NCI-H2196 treated with DMSO at 0.1 percent for 48 hours (cell line): Measurements from ENCODE around the gene ADCY5.

Experiments used
- DNase-seq: peaks from one replicate; lab custom pipeline; 2025; ENCODE audit not compliant: unreplicated experiment; lab: John Stamatoyannopoulos, UW

The ADCY5 gene

DNA sequence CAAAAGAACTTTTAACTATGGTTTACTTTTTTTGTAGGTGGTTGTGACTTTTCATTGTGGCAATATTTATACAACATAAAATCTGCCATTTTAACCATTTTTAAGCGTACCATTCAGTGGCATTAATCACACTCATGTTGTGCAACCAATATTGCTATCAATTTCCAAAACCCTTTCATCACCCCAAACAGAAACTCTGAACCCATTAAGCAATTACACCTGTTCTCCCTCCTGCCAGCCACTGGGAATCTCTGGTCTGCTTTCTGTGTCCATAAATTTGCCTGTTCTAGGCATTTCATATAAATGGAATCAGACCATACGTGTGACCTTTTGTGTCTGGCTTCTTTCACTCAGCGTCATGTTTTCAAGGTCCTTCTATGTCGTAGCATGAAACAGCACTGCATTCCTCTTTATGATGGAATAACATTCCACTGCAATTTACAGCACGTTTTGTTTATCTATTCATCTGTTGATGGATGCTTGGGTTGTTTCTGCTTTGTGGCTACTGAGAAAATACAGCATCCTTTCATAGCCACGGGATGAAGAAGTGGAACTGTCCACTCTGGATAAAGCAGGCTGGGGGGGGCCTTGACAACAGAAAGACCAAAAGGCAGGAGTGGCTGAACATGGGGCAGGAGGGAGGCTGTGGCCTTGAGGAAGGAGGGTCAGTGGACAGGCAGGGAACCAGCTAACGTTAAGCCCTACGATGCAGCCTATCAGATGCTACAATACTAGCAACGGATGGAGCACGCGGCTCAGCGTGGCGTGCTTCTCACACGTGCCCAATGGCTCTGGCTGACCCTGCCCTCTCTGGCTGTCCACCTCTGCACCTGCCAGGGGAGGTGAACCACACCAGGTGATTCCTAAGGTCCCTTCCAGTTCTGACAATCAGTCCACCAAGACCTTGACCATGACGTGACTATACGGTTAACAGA is 136.3 kb downstream of the ADCY5 start:
- no peak for DNase-seq

DNA sequence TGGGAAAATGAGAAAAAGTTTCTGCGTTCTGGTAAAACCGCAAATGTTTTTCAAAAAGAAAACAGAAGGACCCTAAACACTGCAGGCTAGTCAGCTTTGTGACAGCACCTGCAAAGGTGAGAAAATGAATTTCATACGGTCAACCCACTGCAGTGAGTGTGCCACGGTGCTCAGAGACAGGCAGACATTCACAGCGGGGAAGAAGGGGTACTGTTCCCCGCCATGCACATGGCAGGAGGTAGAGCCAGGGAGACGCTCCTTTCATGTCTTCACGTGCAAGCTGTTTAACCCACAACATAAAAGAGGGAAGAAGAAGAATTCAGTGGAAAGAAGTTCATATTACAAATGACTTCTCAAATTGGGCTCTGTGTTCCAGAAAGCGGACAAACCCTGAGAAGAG is 137.7 kb downstream of the ADCY5 start:
- DNase-seq, result no peak

DNA sequence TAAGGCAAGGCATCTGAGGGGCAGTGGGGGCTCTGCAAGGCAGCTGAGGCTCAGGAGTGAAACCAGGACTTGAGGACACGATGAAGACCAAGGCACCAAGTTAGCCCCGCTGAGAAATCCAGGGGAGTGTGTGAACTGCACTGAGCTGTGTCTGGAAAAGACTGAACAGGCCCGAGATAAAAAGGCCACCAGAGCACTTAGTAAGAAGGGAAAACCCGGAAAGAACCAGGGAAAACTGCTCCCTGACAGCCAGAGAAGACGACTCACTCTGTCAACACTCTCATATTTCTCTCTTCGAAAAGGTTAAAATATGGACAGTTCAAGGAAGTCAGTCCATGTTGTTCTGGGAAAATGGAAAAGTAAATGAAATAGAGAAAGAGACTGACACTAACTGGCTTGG is 138.1 kb downstream of the ADCY5 start:
- no peak for DNase-seq

DNA sequence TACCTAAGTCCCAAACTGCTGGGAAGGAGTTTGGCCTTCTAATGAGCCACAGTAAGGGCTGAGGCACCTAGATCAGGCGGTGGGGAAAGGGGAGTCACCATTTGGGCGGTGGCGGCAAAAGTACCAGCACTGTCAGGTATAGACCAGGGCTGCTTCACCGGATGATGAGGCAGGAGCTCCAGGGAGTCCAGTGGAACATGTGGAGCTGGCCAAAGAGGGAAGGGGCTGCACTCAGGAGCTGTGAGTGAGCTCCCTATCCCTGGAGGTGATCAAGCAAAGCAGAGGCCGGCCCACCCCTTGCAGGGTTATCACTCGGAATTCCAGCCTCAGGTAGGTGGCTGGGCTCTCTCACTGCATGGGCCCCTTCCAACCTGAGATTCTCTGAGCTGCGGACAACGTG is 138.7 kb downstream of the ADCY5 start:
- DNase-seq, result no peak

DNA sequence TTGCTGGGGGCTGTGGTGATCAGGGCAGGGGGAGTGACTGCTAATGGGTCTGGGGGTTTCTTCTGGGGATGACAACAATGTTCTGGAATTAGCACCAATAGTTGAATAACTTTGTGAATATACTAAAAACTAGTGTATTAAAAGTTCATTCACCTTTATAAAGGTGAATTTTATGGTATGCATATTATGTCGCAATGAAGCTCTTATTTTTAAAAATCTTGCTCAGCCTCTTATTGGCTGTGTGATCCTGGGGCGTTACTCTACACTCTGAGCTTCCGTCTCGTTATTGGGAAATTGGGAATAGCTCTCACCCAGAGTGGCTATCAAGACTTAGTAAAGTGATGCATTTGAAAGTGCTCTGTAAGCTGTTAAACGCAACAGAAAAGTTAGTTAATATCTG is 141.8 kb downstream of the ADCY5 start:
- DNase-seq, result no peak

DNA sequence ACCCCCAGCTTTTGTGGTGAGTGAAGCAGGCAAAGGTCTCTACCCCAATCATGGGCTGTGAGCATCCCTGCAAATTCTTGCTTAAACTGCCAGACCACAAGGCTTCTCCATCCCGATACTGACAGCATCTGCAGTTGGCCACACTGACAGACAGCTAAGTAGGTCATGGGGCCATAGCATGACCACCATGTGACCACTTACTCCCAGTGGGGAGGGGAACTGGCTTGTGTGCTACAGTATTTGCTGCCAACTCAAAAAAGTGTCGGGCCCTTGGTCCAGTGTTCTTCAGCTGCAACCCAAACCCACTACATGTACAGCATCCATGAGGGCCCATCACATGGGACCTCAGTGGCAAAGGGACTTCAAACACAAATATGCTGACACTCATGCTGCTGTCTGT is 143.7 kb downstream of the ADCY5 start:
- DNase-seq, result no peak

DNA sequence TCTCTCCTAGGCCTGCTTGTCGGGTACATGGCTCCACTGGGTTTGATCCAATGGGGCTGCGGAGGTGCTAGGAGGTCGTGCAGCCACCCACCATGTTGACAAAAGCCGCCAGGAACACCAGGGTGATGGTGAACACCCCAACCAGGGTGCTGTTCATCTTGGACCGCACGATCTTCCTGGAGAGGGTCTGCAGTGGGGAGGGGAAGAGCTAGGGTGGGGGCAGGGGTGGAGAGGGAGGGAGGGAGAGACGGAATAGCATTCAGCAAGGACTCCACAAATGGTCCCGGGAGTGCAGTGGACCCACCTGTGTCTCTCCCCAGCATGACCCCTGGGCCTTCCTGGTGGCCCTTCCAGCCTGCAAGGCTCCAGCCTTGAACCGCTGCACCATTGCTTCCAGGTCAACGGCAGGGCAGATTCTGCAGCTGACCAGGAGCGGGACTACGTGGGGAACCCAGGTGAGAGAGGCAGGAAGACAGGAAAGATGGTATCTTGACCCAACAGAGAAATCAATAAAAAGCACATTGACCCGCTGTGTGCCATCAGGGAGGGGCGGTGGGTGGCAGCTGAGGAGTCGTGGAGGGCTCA is 144.8 kb downstream of the ADCY5 start:
- DNase-seq, result no peak

DNA sequence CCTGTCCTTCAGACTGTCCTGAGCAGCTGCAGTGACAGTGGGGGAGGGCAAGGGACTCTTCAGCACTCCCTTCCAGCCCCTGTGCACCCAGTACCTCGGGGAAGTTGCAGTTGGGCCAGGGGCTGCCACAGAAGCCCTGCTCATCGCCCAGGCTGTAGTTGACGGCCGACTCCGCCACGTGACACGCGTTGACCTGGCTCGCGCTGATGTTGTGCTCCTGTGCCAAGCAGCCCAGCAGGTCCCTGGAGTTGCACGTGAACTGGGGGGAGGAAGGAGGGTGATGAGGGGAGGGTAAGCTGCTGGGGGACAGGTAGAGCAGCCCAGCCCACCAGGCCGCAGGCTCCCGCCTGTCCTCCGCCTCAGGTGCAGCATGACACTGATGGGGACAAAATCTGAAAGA is 145.9 kb downstream of the ADCY5 start:
- DNase-seq, result no peak

DNA sequence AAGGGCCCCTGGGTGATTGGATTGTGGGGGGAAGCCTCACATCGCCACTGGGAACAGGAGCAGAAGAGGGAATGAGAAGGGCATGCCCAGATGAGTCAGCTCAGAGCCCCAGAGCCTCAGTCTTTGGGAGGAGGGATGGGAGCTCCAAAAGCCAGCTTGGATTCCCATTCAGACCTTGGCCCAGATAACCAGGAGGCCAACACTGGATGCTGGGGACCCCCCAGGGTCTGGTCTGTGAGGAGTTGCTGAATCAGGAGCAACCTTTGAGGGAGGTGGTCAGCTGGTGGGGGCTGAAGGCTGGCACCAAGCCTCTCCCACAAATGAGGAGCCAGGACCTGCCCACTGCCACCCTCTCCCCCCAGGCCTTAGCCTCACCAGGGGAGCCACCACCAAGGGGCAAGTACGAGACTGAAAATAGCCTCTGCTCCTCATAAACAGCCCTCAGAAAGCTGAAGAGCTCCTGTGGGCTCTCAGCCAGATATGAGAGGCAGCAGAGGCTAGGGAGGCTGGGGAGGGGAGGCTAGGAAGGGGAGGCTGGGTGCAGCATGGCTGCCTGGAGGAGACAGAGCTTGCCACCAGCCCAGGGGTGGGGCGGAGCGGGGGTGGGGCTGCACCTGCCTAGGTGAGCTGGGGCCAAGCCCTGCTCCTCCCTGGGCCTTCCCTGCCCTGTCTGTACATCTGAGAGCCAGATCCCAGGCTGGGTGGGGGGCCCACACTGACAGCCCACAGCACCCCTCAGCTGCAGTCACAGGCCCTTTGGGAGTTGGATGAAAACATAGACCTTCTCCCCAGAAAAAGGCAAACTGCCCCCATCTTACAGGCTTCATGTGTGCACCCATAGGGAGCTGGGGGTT is 147.3 kb downstream of the ADCY5 start:
- DNase-seq, result no peak

DNA sequence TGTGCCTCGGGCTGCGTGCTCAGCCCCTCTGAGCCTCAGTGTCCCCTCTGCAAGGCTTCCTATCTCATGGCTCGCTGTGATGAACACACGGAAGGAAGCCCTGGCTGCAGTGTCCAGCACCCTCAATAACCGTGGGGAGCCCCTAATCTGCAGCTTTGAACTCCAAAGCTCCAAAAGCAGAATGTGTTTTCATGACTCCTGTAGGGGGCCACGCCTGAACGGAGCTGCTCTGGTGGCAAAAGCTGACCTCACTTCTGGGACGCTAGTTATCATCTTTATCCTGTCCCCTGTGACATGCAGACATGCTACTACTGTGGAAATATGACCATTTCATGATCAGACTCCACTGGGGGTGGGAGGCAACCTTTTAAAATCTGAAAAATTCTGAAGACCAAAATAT is 148.3 kb downstream of the ADCY5 start:
- DNase-seq, result no peak

DNA sequence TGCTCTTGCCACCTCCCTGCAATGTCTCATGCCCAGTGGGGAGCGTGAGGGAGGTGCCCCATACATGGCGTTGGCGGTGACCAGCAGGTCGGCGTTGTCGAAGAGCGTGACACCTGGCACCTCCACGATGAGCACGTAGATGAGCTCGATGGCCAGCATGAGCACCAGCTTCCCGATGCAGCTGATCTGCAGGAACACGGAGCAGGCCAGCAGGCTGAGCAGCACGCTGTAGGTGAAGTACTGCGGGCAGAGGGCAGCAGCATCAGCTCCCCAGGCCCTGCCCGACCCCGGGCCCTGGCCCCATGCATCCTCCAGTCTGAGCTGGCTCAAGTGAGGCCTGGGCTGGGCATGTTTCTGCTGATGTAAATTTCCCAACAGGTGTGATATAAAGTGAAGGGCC is 148.8 kb downstream of the ADCY5 start:
- DNase-seq, result no peak

DNA sequence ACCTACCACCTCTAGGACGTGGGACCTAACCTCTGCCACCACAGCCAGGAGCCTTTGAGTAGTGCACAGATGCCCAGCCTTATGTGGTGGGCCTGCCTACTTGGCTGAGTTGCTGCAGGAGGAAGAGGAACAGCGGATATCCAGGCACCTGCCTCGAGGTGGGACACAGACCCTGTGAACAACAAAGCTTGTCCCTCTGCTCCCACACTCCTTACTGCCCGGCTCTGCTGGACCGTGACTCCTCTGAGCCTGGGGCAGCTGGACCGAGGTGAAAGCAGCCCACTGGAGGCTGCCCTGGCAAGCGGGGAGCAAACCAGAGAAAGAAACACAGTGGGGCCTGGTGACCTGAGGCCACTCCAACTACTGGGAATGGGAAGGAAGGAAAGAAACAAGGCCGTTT is 149.3 kb downstream of the ADCY5 start:
- no peak for DNase-seq

DNA sequence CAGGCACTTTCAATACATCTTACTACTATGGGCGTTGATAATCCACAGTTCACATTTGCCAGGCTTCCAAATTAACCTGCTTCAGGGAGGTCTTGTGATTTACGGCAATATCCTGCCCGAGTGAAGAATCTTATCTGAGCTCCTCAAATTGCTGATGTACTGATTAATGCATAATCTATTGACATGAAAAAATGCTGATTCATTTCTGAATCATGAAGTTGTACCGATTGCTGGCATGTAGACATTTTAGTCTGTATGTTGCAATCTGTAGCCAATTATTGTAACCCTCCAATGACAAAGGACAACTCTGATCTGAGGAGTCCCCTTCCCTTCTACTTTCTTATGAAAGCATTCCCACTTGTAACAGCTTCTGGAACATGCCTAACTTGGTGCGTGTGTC is 150.0 kb downstream of the ADCY5 start:
- no peak for DNase-seq

DNA sequence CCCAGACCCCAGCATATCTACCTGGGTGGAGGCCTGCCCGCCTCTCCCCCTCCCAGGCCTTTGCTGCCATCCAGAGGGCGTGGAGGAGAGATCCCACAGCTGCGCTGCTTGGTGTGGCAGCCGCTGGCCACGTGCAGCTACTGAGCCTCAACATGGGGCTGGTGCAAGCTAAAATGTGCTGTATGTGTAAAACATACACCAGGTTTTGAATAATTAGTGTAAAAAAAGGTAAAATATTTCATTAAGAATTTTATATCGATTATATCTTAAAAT is 151.3 kb downstream of the ADCY5 start:
- DNase-seq, result no peak

DNA sequence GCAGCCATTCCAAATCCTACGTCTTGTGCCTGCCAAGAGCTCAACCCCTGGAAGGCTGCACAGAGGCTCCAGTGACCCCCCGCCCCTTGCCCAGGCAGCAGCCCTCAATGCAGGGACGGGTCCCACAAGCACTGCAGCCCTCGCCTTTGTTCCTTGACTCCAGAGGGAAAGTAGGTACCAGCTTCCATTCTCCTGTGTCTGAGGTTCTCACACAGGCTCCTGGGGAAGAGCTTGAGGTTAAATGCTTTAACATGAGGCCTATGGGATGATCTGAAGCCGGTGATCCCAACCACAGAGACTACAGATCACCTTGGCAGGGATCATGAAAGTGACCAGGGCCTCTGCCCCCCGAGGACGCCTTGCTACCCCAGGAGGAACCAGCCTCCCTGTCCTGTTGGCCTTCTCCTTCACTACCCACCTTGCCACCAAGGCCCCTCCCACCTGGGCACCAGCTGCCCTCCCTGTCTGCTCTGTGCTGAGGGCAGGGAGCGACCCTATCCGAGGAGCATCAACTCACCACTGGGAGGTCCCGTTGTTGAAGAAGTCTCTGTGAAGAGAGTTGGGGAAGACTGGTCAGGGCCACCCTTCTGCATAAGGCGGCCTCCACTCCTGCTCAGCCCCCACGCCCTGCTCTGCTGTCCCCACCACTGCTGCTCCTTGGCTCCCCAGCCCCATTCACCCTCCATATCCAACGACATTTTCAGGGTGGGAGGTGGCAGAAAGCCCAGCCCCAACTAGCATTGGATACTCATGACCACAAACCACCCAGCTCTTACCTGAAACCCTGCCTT is 151.9 kb downstream of the ADCY5 start:
- no peak for DNase-seq

DNA sequence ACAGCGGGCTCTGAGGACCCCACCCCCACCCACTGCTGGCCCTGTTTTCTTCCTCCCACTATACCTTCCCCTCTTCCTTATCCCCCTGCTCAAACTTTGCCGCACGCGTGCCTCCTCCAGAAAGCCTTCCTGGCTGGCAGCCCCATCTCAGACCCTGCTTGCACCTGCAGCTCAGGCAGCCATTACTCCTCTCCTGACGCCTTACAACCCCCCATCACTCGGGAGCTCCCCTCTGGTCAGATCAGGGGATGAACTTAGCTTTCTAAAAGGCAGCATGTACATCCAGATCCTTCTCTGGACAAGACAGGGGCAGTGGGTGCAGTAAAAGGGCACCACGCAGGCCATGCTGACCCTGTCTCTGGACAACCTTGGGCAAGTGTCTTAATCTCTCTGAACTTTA is 152.6 kb downstream of the ADCY5 start:
- no peak for DNase-seq

DNA sequence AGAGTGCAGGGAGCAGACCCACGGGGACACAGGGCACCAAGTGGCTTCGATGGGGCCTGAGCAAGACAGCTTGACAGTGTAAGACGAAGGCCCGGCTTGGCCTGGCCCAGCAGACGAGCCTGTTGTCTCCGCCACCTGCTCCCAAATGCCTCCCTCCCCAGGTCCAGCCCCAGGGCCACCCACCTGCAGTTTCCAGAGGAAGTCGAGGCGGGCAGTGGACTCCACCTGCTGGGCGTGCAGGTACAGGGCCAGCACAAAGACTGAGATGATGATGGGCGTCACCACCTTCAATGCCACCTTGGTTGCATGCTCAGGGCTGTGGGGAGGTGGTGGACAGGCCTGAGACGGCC is 153.0 kb downstream of the ADCY5 start:
- DNase-seq, result no peak

DNA sequence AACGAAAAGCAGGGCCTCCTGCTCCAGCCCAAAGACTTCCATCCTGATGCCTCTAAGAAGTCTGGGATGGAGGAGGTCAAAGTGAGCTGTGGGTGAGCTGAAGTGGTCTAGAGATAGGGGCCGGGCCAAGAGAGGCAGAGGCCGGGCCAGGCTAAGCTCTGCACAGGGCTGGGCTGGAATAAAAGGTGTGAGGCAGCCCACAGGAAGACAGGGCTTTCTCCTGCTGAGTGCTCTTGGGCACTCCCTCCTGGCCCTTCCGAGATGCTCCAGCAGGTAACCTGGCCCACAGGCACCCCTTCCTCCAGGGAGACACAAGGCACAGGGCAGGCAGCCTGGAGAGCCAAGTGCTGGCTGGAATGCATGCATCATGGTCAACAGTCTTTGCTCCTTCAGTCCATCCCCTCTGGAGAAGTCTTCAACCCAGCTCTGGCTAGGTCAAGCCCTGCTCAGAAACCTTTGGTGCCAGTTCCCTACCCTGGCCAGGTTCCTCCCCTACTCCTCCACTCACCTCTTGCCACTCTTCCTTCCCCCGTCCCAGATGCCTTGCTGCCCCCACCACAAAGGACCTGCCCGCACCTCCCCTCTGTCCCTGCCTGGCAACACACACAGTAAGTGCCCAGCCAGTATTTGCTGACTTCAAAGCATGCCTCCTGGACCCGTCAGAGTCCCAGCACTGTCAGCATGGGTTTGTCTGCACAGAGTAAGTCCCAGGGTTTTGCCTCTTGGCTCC is 153.6 kb downstream of the ADCY5 start:
- DNase-seq, result no peak

DNA sequence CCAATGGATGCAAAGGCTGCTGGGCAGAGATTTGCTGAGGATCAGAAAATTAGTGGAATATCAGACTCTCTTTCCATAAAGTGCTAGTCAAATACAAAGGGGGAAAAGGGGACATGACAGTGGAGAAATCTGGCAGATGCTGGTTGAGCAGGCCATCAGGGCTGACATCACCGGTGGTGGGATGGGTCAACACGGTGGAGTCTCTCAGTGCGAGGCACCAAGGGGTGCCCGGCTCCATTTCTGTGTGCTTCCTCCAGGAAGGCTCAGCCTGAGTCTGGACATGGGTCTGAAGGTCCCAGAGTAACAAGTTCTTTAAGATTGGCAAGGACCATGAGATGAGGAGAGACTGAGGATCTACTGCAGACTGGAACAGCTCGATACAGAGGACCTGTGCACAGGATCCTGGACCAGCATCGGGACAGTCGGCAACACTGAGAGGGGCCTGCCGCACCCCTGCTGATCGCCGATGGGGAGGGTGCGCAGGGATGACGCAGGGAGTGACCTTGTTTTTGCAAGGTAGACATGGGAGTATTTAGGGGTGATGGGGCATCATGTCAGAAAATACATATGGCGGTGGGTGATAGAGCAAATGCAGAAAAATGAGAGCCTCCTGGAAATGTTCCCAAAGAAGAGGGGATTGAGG is 154.5 kb downstream of the ADCY5 start:
- DNase-seq, result no peak
